ENCODE data around the gene OLAH. TPM values are rescaled to one million over a fixed set of nuclear protein-coding genes. Genes with fewer than 3 reads are reported as not detected.
"Not testable (repeated sequence)": the region's sequence is repeated elsewhere in the genome, so short reads cannot be mapped to it uniquely, and the experiment has no call there.

OLAH gene
- total RNA-seq (2014; rRNA removed; shearing (Covaris generic); ENCODE audit: low replicate concordance) = 0.23 TPM in 1 of 2 replicates, not detected in the other

- DNase-seq = no peak
- H3K27me3 ChIP-seq = no peaks in the 10 kb centered on the region
- H3K4me3 ChIP-seq = no peak within 1 kb of the TSS
- H3K36me3 ChIP-seq = no peaks in the 10 kb centered on the region
- peaks cover 6% of the 10 kb centered on the region for H3K9me3 ChIP-seq
These were observed at the start of gene OLAH for GRCh38 chr10:15043674-15044073. Gene OLAH (plus strand): TSS chr10:15043943. CDS start chr10:15047289, 3,346 bp downstream.

GRCh38 chr10:14995964-14996565 lies 47.7 kb upstream of the OLAH start:
- Histone ChIP-seq H3K27me3 (no peaks in the 10 kb centered on the region), H3K9me3 (no peaks in the 10 kb centered on the region), H3K4me3 (no peak overlapping the region), H3K36me3 (no peaks in the 10 kb centered on the region)
- no peak for DNase-seq

- not testable (repeated sequence) for H3K4me3 ChIP-seq, H3K27me3 ChIP-seq, H3K36me3 ChIP-seq, H3K9me3 ChIP-seq
- DNase-seq = peak; percentile 11
These were observed 30.2 kb upstream of the OLAH start for GRCh38 chr10:15013530-15013929.

- DNase-seq = no peak
- Histone ChIP-seq H3K4me3 (no peak overlapping the region), H3K9me3 (no peaks in the 10 kb centered on the region), H3K36me3 (no peaks in the 10 kb centered on the region), H3K27me3 (no peaks in the 10 kb centered on the region)
These were observed 28.3 kb upstream of the OLAH start for GRCh38 chr10:15015451-15015850.

- H3K9me3 ChIP-seq, H3K36me3 ChIP-seq, H3K4me3 ChIP-seq, H3K27me3 ChIP-seq: not testable (repeated sequence)
- peak; percentile 66 for DNase-seq
These were observed 22.8 kb upstream of the OLAH start for GRCh38 chr10:15020966-15021365.

GRCh38 chr10:15023079-15023478 lies 20.7 kb upstream of the OLAH start:
- H3K9me3 ChIP-seq, H3K36me3 ChIP-seq, DNase-seq, H3K4me3 ChIP-seq, H3K27me3 ChIP-seq: not testable (repeated sequence)

- H3K9me3 ChIP-seq, H3K36me3 ChIP-seq, DNase-seq, H3K27me3 ChIP-seq, H3K4me3 ChIP-seq: not testable (repeated sequence)
These were observed 19.4 kb upstream of the OLAH start for GRCh38 chr10:15024017-15025004.

GRCh38 chr10:15025040-15025439 lies 18.7 kb upstream of the OLAH start:
- not testable (repeated sequence) for H3K36me3 ChIP-seq, H3K9me3 ChIP-seq, H3K4me3 ChIP-seq, H3K27me3 ChIP-seq, DNase-seq

GRCh38 chr10:15027741-15028140 lies 16.0 kb upstream of the OLAH start:
- H3K27me3 ChIP-seq = no peaks in the 10 kb centered on the region
- H3K36me3 ChIP-seq = no peaks in the 10 kb centered on the region
- H3K4me3 ChIP-seq = no peak overlapping the region
- H3K9me3 ChIP-seq = no peaks in the 10 kb centered on the region
- no peak for DNase-seq

GRCh38 chr10:15035385-15036301 lies 8.1 kb upstream of the OLAH start:
- H3K9me3 ChIP-seq = no peaks in the 10 kb centered on the region
- no peaks in the 10 kb centered on the region for H3K36me3 ChIP-seq
- peak; percentile 55 for DNase-seq
- H3K27me3 ChIP-seq = no peaks in the 10 kb centered on the region
- no peak overlapping the region for H3K4me3 ChIP-seq

GRCh38 chr10:15037691-15038090 lies 6.1 kb upstream of the OLAH start:
- no peak for DNase-seq
- Histone ChIP-seq H3K4me3 (no peak overlapping the region), H3K9me3 (no peaks in the 10 kb centered on the region), H3K36me3 (no peaks in the 10 kb centered on the region), H3K27me3 (no peaks in the 10 kb centered on the region)

GRCh38 chr10:15038416-15038815 lies 5.3 kb upstream of the OLAH start:
- DNase-seq = no peak
- Histone ChIP-seq H3K27me3 (no peaks in the 10 kb centered on the region), H3K4me3 (no peak overlapping the region), H3K9me3 (no peaks in the 10 kb centered on the region), H3K36me3 (no peaks in the 10 kb centered on the region)

- Histone ChIP-seq H3K9me3 (peaks cover 6% of the 10 kb centered on the region), H3K36me3 (no peaks in the 10 kb centered on the region), H3K27me3 (no peaks in the 10 kb centered on the region), H3K4me3 (no peak overlapping the region)
- DNase-seq = no peak
These were observed 1.6 kb downstream of the OLAH start for GRCh38 chr10:15045380-15045779.

- H3K4me3 ChIP-seq = no peak overlapping the region
- no peaks in the 10 kb centered on the region for H3K36me3 ChIP-seq
- peaks cover 6% of the 10 kb centered on the region for H3K9me3 ChIP-seq
- peak; percentile 51 for DNase-seq
- H3K27me3 ChIP-seq = no peaks in the 10 kb centered on the region
These were observed 2.9 kb downstream of the OLAH start for GRCh38 chr10:15046626-15047025.

GRCh38 chr10:15049533-15049932 lies 5.8 kb downstream of the OLAH start:
- no peaks in the 10 kb centered on the region for H3K27me3 ChIP-seq
- DNase-seq = no peak
- no peak overlapping the region for H3K4me3 ChIP-seq
- H3K9me3 ChIP-seq = peaks cover 3% of the 10 kb centered on the region; the same call in 1 of the 2 replicates
- H3K36me3 ChIP-seq = no peaks in the 10 kb centered on the region

GRCh38 chr10:15052121-15052520 lies 8.4 kb downstream of the OLAH start:
- no peak for DNase-seq
- Histone ChIP-seq H3K36me3 (no peaks in the 10 kb centered on the region), H3K4me3 (no peak overlapping the region), H3K9me3 (peaks cover 3% of the 10 kb centered on the region; the same call in 1 of the 2 replicates), H3K27me3 (no peaks in the 10 kb centered on the region)

GRCh38 chr10:15053061-15053460 lies 9.3 kb downstream of the OLAH start:
- no peaks in the 10 kb centered on the region for H3K9me3 ChIP-seq

More at GRCh38 chr10:15053061-15053460, 9.3 kb downstream of the OLAH start:
- DNase-seq = no peak
- H3K4me3 ChIP-seq = no peak overlapping the region
- H3K36me3 ChIP-seq = no peaks in the 10 kb centered on the region
- no peaks in the 10 kb centered on the region for H3K27me3 ChIP-seq

All from MG63 (cell line).